Measurements from ENCODE around the gene ATP6V0A4.

ATP6V0A4 gene

DNA sequence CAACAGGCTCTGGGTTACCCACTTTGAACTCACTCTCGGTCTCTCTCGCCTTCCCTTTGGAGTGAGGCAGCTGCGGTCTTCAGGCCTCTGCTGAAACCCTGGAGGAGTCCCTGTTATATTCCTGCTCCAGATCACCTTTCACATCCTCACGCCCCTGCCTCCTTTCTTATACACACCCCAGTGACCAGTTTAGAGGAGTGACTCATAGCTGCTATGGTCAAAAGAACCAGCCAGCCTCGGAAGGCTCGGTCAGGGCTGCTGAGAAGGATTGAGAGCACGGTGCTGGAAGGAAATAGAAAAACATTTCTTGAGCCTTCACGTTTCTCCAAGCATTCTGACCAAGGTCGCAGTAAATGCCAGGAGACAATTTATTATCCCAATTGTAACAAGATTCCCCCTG, 68.6 kb downstream of the ATP6V0A4 start:
- no peak for TF ChIP-seq ISL1 (CRISPR knock-in tag; IDR thresholded peaks at IDR 0.05)
- no peak for TF ChIP-seq BACH2 (CRISPR knock-in tag; IDR thresholded peaks at IDR 0.05; ENCODE audit: borderline replicate concordance)
- TF ChIP-seq, protein P1, sequence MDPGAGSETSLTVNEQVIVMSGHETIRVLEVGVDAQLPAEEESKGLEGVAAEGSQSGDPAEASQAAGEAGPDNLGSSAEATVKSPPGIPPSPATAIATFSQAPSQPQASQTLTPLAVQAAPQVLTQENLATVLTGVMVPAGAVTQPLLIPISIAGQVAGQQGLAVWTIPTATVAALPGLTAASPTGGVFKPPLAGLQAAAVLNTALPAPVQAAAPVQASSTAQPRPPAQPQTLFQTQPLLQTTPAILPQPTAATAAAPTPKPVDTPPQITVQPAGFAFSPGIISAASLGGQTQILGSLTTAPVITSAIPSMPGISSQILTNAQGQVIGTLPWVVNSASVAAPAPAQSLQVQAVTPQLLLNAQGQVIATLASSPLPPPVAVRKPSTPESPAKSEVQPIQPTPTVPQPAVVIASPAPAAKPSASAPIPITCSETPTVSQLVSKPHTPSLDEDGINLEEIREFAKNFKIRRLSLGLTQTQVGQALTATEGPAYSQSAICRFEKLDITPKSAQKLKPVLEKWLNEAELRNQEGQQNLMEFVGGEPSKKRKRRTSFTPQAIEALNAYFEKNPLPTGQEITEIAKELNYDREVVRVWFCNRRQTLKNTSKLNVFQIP (CRISPR knock-in tag; IDR thresholded peaks at IDR 0.05; ENCODE audit: borderline replicate concordance, low read depth), result no peak
- TF ChIP-seq TCF4 (CRISPR knock-in tag; IDR thresholded peaks at IDR 0.05; ENCODE audit: borderline replicate concordance), result no peak
- no peak for TF ChIP-seq RARB (CRISPR knock-in tag; IDR thresholded peaks at IDR 0.05)
- TF ChIP-seq, protein P2, sequence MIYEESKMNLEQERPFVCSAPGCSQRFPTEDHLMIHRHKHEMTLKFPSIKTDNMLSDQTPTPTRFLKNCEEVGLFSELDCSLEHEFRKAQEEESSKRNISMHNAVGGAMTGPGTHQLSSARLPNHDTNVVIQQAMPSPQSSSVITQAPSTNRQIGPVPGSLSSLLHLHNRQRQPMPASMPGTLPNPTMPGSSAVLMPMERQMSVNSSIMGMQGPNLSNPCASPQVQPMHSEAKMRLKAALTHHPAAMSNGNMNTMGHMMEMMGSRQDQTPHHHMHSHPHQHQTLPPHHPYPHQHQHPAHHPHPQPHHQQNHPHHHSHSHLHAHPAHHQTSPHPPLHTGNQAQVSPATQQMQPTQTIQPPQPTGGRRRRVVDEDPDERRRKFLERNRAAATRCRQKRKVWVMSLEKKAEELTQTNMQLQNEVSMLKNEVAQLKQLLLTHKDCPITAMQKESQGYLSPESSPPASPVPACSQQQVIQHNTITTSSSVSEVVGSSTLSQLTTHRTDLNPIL (CRISPR knock-in tag; IDR thresholded peaks at IDR 0.05; ENCODE audit: low read depth), result no peak
- no peak for TF ChIP-seq ZFP30 (CRISPR knock-in tag; IDR thresholded peaks at IDR 0.05)
- TF ChIP-seq, protein P3, sequence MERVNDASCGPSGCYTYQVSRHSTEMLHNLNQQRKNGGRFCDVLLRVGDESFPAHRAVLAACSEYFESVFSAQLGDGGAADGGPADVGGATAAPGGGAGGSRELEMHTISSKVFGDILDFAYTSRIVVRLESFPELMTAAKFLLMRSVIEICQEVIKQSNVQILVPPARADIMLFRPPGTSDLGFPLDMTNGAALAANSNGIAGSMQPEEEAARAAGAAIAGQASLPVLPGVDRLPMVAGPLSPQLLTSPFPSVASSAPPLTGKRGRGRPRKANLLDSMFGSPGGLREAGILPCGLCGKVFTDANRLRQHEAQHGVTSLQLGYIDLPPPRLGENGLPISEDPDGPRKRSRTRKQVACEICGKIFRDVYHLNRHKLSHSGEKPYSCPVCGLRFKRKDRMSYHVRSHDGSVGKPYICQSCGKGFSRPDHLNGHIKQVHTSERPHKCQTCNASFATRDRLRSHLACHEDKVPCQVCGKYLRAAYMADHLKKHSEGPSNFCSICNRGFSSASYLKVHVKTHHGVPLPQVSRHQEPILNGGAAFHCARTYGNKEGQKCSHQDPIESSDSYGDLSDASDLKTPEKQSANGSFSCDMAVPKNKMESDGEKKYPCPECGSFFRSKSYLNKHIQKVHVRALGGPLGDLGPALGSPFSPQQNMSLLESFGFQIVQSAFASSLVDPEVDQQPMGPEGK (CRISPR knock-in tag; IDR thresholded peaks at IDR 0.05; ENCODE audit: borderline replicate concordance), result no peak
- no peak for TF ChIP-seq TOX (CRISPR knock-in tag; IDR thresholded peaks at IDR 0.05; ENCODE audit: borderline replicate concordance)
- no peak for TF ChIP-seq PPARA (CRISPR knock-in tag; IDR thresholded peaks at IDR 0.05; ENCODE audit: borderline replicate concordance)
- TF ChIP-seq ZNF565 (CRISPR knock-in tag; conservative IDR thresholded peaks at IDR 0.05; ENCODE audit: low read depth), result no peak
- TF ChIP-seq ESRRG (CRISPR knock-in tag; IDR thresholded peaks at IDR 0.05), result no peak
- TF ChIP-seq SNAI2 (CRISPR knock-in tag; IDR thresholded peaks at IDR 0.05), result no peak
- TF ChIP-seq ZC3H10 (CRISPR knock-in tag; IDR thresholded peaks at IDR 0.05), result no peak
- no peak for TF ChIP-seq ZFP3 (CRISPR knock-in tag; IDR thresholded peaks at IDR 0.05)
- TF ChIP-seq OSR1 (CRISPR knock-in tag; IDR thresholded peaks at IDR 0.05), result no peak
- TF ChIP-seq ZNF8 (CRISPR knock-in tag; IDR thresholded peaks at IDR 0.05), result no peak
- TF ChIP-seq ARNTL (CRISPR knock-in tag; IDR thresholded peaks at IDR 0.05; ENCODE audit: borderline replicate concordance, low read depth), result no peak
- no peak for ATAC-seq

DNA sequence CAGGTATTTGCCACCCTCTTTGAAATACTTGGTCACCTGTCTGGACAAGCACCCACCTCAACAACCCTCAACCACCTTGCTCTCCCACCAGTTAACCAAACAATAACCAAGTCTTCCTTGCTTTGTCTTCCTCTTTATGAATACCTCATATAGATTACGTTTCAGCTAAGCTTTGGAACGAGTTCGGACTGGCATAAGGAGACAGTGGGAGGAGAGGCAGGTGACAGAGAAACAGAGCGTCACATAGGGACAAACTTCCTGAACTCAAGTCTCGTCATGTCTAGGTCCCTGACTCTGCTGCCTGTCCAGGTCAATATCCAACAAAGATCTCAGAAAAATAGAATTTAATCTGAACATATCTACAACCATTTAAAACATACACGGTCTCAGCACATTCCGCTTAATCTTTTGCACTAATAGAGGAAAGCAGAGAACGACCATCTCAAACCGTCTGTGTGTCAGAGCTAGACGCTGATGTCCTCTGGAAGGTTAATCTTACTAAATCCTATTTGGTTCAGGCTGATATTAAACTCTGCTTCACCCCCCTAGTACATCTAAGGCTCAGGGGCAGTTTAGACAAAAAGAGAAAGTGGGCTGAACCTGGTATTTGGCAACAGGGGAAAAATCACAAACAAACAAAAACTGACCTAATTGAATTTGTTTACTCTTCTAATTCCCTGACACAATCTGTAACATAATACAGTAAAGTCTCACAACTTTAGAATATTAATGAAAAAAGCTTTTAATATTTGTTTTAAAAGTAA, 70.5 kb downstream of the ATP6V0A4 start:
- no peak for ATAC-seq
- TF ChIP-seq ESRRG (CRISPR knock-in tag; IDR thresholded peaks at IDR 0.05), result no peak
- TF ChIP-seq BACH2 (CRISPR knock-in tag; IDR thresholded peaks at IDR 0.05; ENCODE audit: borderline replicate concordance), result no peak
- TF ChIP-seq TCF4 (CRISPR knock-in tag; IDR thresholded peaks at IDR 0.05; ENCODE audit: borderline replicate concordance), result no peak
- no peak for TF ChIP-seq RARB (CRISPR knock-in tag; IDR thresholded peaks at IDR 0.05)
- TF ChIP-seq, protein P2 (CRISPR knock-in tag; IDR thresholded peaks at IDR 0.05; ENCODE audit: low read depth), result no peak
- TF ChIP-seq ZFP3 (CRISPR knock-in tag; IDR thresholded peaks at IDR 0.05), result no peak
- TF ChIP-seq CSDC2 (CRISPR knock-in tag; IDR thresholded peaks at IDR 0.05), result no peak
- TF ChIP-seq ZFP30 (CRISPR knock-in tag; IDR thresholded peaks at IDR 0.05), result no peak
- TF ChIP-seq ZC3H10 (CRISPR knock-in tag; IDR thresholded peaks at IDR 0.05), result no peak
- TF ChIP-seq ZNF8 (CRISPR knock-in tag; IDR thresholded peaks at IDR 0.05), result no peak
- no peak for TF ChIP-seq ZNF565 (CRISPR knock-in tag; conservative IDR thresholded peaks at IDR 0.05; ENCODE audit: low read depth)
- TF ChIP-seq, protein P4, sequence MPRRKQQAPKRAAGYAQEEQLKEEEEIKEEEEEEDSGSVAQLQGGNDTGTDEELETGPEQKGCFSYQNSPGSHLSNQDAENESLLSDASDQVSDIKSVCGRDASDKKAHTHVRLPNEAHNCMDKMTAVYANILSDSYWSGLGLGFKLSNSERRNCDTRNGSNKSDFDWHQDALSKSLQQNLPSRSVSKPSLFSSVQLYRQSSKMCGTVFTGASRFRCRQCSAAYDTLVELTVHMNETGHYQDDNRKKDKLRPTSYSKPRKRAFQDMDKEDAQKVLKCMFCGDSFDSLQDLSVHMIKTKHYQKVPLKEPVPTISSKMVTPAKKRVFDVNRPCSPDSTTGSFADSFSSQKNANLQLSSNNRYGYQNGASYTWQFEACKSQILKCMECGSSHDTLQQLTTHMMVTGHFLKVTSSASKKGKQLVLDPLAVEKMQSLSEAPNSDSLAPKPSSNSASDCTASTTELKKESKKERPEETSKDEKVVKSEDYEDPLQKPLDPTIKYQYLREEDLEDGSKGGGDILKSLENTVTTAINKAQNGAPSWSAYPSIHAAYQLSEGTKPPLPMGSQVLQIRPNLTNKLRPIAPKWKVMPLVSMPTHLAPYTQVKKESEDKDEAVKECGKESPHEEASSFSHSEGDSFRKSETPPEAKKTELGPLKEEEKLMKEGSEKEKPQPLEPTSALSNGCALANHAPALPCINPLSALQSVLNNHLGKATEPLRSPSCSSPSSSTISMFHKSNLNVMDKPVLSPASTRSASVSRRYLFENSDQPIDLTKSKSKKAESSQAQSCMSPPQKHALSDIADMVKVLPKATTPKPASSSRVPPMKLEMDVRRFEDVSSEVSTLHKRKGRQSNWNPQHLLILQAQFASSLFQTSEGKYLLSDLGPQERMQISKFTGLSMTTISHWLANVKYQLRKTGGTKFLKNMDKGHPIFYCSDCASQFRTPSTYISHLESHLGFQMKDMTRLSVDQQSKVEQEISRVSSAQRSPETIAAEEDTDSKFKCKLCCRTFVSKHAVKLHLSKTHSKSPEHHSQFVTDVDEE (CRISPR knock-in tag; IDR thresholded peaks at IDR 0.05), result no peak
- TF ChIP-seq ISL1 (CRISPR knock-in tag; IDR thresholded peaks at IDR 0.05), result no peak
- no peak for TF ChIP-seq TOX (CRISPR knock-in tag; IDR thresholded peaks at IDR 0.05; ENCODE audit: borderline replicate concordance)
- TF ChIP-seq OSR1 (CRISPR knock-in tag; IDR thresholded peaks at IDR 0.05), result no peak
- TF ChIP-seq, protein P5, sequence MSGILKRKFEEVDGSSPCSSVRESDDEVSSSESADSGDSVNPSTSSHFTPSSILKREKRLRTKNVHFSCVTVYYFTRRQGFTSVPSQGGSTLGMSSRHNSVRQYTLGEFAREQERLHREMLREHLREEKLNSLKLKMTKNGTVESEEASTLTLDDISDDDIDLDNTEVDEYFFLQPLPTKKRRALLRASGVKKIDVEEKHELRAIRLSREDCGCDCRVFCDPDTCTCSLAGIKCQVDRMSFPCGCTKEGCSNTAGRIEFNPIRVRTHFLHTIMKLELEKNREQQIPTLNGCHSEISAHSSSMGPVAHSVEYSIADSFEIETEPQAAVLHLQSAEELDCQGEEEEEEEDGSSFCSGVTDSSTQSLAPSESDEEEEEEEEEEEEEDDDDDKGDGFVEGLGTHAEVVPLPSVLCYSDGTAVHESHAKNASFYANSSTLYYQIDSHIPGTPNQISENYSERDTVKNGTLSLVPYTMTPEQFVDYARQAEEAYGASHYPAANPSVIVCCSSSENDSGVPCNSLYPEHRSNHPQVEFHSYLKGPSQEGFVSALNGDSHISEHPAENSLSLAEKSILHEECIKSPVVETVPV (CRISPR knock-in tag; IDR thresholded peaks at IDR 0.05), result no peak

All from SK-N-SH treated with all-trans-retinoic acid at 6 μM for 48 hours (cell line).